Loucy (cell line): ENCODE measurements around the gene CCDC57.

Experiments used
- EZH2phosphoT487 ChIP-seq: fragments of 200-600 bp; IDR thresholded peaks from 2 replicates; pipeline ENCODE4 v1.6.1; 2018; ENCODE audit warnings: antibody characterized with exemption, mild to moderate bottlenecking, moderate library complexity, borderline replicate concordance
- TF ChIP-seq, protein P1 (sequence below): fragments of 200-600 bp; sonication (generic); conservative IDR thresholded peaks from 2 replicates; pipeline ENCODE4 v1.5.1; 2014; ENCODE audit warnings: mild to moderate bottlenecking, antibody characterized with exemption, low read length

- TF ChIP-seq, protein P1, sequence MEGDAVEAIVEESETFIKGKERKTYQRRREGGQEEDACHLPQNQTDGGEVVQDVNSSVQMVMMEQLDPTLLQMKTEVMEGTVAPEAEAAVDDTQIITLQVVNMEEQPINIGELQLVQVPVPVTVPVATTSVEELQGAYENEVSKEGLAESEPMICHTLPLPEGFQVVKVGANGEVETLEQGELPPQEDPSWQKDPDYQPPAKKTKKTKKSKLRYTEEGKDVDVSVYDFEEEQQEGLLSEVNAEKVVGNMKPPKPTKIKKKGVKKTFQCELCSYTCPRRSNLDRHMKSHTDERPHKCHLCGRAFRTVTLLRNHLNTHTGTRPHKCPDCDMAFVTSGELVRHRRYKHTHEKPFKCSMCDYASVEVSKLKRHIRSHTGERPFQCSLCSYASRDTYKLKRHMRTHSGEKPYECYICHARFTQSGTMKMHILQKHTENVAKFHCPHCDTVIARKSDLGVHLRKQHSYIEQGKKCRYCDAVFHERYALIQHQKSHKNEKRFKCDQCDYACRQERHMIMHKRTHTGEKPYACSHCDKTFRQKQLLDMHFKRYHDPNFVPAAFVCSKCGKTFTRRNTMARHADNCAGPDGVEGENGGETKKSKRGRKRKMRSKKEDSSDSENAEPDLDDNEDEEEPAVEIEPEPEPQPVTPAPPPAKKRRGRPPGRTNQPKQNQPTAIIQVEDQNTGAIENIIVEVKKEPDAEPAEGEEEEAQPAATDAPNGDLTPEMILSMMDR = no peak
- no peak for TF ChIP-seq EZH2phosphoT487
Measured at GRCh38 chr17:82085931-82086764, 126.5 kb downstream of the CCDC57 start.
